ENCODE measurements around the gene NRG2.

GRCh38 chr5:140015706-140016105 is 27.4 kb downstream of the NRG2 start:
- no peak for TF ChIP-seq CTCF (conservative IDR thresholded peaks at IDR 0.05; ENCODE audit: low read depth, low read length)
- TF ChIP-seq EZH2 (IDR thresholded peaks at IDR 0.05; ENCODE audit: low read length, unreplicated experiment): no peak
- no peak for TF ChIP-seq EZH2phosphoT487 (IDR thresholded peaks at IDR 0.05; ENCODE audit: borderline replicate concordance, low read length)

All from PC-3 (cell line).